ENCODE results near the gene FDXR. TPM values are rescaled to one million over a fixed set of nuclear protein-coding genes. Genes with fewer than 3 reads are reported as not detected.

Gene FDXR
- total and polyA plus RNA-seq, 9 of the 15 experiments (the other 6 are each of a cell fraction or from before 2014, with no cell fraction given): 0.89 to 70.7 (median 30.9) TPM

- WGBS (ENCODE audit: insufficient coverage, low coverage, missing lambda C conversion rate): 75% methylated on average over 9 of the region's 9 CpGs
- Histone ChIP-seq H2AFZ (ENCODE audit: low read depth, low read length) (no peak overlapping the region), H3K4me2 (ENCODE audit: insufficient read depth, low read length) (no peak overlapping the region), H4K20me1 (replicated peaks; ENCODE audit: control insufficient read depth, insufficient read depth, low read length) (peaks cover 17% of the 10 kb centered on the region), H3K79me2 (ENCODE audit: control insufficient read depth, insufficient read depth, low read length) (no peaks in the 10 kb centered on the region), H3K9me1 (ENCODE audit: control insufficient read depth, insufficient read depth, low read length) (no peaks in the 10 kb centered on the region), H3K36me3 (ENCODE audit: control insufficient read depth, insufficient read depth, low read length) (no peaks in the 10 kb centered on the region), H3K4me1 (replicated peaks in 1 of 2; ENCODE audit: control insufficient read depth in 2 of 2, insufficient read depth in 2 of 2, low read length in 2 of 2) (peaks cover 3 to 14% of the 10 kb centered on the region in 2 experiments; a peak in 2 of 5 replicates), H3K4me3 (no peak overlapping the region), H3K9me3 (replicated peaks; ENCODE audit: control insufficient read depth, insufficient read depth, low read depth, low read length) (no peaks in the 10 kb centered on the region), H3K9ac (ENCODE audit: insufficient read depth in 1 of 2, low read depth in 2 of 2, low read length in 2 of 2) (peak overlapping the region in 1 of 2 experiments; percentile 45; a peak in 1 of 4 replicates), H3K27ac (ENCODE audit: extremely low read depth, low read depth, low read length) (no peak overlapping the region), H3K27me3 (ENCODE audit: control insufficient read depth in 2 of 2, insufficient read depth in 2 of 2, low read length in 2 of 2) (no peaks in the 10 kb centered on the region)
- POLR2A ChIA-PET: interaction anchor here (0.9 to 2.2 kb wide), 4 partner anchors 9 to 21 kb away, joined by 3 to 6 read pairs (median 6); no protein-coding TSS in a partner anchor
- in situ Hi-C loops (cut with MboI): no loop called here
- ATAC-seq (no peak), FAIRE-seq (no peak), DNase-seq (ENCODE audit: extremely low read depth in 1 of 4, low spot score in 3 of 4) (no peak)
- CTCF ChIA-PET (ENCODE audit: low intra/inter-chr PET ratio): no interaction called here
- BruUV-seq (replicated peaks): no TSS peak
- intact Hi-C loops (cut with micrococcal nuclease): no loop called here
- TF ChIP-seq ZBTB11 (CRISPR knock-in tag; IDR thresholded peaks at IDR 0.05) (no peak), ZKSCAN3 (CRISPR knock-in tag; IDR thresholded peaks at IDR 0.05) (no peak), PHB2 (IDR thresholded peaks at IDR 0.05; ENCODE audit: low read depth) (no peak), MAFK (IDR thresholded peaks at IDR 0.05; ENCODE audit: low read length) (no peak), ETS2 (tag; IDR thresholded peaks at IDR 0.05; ENCODE audit: borderline replicate concordance, poor library complexity, severe bottlenecking) (no peak), ZBED1 (IDR thresholded peaks at IDR 0.05) (no peak), IRF1 (CRISPR knock-in tag; IDR thresholded peaks at IDR 0.05; ENCODE audit: borderline replicate concordance) (no peak), BCL6 (CRISPR knock-in tag; IDR thresholded peaks at IDR 0.05) (no peak), NFIX (CRISPR knock-in tag; IDR thresholded peaks at IDR 0.05; ENCODE audit: low read depth) (no peak), TAF15 (IDR thresholded peaks at IDR 0.05; ENCODE audit: low read depth, low read length) (no peak), ZNF197 (CRISPR knock-in tag; IDR thresholded peaks at IDR 0.05; ENCODE audit: low read depth) (no peak), NELFE (IDR thresholded peaks at IDR 0.05; ENCODE audit: insufficient read depth, insufficient read length) (no peak), ZNF583 (CRISPR knock-in tag; IDR thresholded peaks at IDR 0.05) (no peak), ZNF212 (CRISPR knock-in tag; IDR thresholded peaks at IDR 0.05) (no peak), MEF2D (tag; conservative IDR thresholded peaks at IDR 0.05; ENCODE audit: low read depth) (no peak), BRF2 (IDR thresholded peaks at IDR 0.05; ENCODE audit: borderline replicate concordance, insufficient read depth, insufficient read length) (no peak), TEAD1 (CRISPR knock-in tag; IDR thresholded peaks at IDR 0.05) (no peak)
Measured at GRCh38 chr17:74825952-74826719, 46.7 kb downstream of the FDXR start.
